ENCODE data around the gene TMEM72.

GRCh38 chr10:44929356-44930255, 18.5 kb downstream of the TMEM72 start:
- TF ChIP-seq, protein P1, sequence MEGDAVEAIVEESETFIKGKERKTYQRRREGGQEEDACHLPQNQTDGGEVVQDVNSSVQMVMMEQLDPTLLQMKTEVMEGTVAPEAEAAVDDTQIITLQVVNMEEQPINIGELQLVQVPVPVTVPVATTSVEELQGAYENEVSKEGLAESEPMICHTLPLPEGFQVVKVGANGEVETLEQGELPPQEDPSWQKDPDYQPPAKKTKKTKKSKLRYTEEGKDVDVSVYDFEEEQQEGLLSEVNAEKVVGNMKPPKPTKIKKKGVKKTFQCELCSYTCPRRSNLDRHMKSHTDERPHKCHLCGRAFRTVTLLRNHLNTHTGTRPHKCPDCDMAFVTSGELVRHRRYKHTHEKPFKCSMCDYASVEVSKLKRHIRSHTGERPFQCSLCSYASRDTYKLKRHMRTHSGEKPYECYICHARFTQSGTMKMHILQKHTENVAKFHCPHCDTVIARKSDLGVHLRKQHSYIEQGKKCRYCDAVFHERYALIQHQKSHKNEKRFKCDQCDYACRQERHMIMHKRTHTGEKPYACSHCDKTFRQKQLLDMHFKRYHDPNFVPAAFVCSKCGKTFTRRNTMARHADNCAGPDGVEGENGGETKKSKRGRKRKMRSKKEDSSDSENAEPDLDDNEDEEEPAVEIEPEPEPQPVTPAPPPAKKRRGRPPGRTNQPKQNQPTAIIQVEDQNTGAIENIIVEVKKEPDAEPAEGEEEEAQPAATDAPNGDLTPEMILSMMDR (IDR thresholded peaks at IDR 0.05): no peak
- no peak for TF ChIP-seq POLR2A (IDR thresholded peaks at IDR 0.05)
- no peak for TF ChIP-seq POLR2AphosphoS5 (IDR thresholded peaks at IDR 0.05)
